Spinal cord (tissue), 10 donors: ENCODE measurements around the gene EXOC6B. TPM values are rescaled to one million over a fixed set of nuclear protein-coding genes. Genes with fewer than 3 reads are reported as not detected.
"Not testable (repeated sequence)": the region's sequence is repeated elsewhere in the genome, so short reads cannot be mapped to it uniquely, and the experiment has no call there.

Experiments
- DNase-seq, 6 donors: peaks; one replicate each; pipeline versions ENCODE4 v3.0.0 to v3.0.0-alpha.2; 2013 to 2015; ENCODE audit warnings: low spot score in 6 of 6, low read depth in 4 of 6
- H3K27ac ChIP-seq: one replicate; pipeline ENCODE4 v1.5.1; 2013; ENCODE audit warnings: low read depth, low read length, control low read depth
- H3K27me3 ChIP-seq: one replicate; pipeline ENCODE4 v1.6.1; 2013; ENCODE audit warnings: low read length; ENCODE audit not compliant: control insufficient read depth, insufficient read depth
- H3K36me3 ChIP-seq: one replicate; pipeline ENCODE4 v1.6.1; 2013; ENCODE audit warnings: low read length; ENCODE audit not compliant: control insufficient read depth, insufficient read depth
- H3K4me1 ChIP-seq: one replicate; pipeline ENCODE4 v1.6.1; 2013; ENCODE audit warnings: low read length; ENCODE audit not compliant: control insufficient read depth, insufficient read depth
- H3K4me3 ChIP-seq: one replicate; pipeline ENCODE4 v1.5.1; 2013; ENCODE audit warnings: low read depth, low read length, control low read depth
- H3K9me3 ChIP-seq: one replicate; pipeline ENCODE4 v1.6.1; 2013; ENCODE audit warnings: low read length; ENCODE audit not compliant: control insufficient read depth, insufficient read depth
- WGBS: methylation state at CpG from one replicate; pipeline ENCODE4 v1.1.5; 2013; ENCODE audit warnings: missing lambda C conversion rate; ENCODE audit not compliant: insufficient coverage; 5-methylcytosine and 5-hydroxymethylcytosine counted together
- polyA plus RNA-seq, 2 donors: library from polyadenylated mRNA; unstranded; fragments of 120-200 nt; gene quantifications; one replicate each; pipeline ENCODE4 v1.2.1, GENCODE V29; 2013; ENCODE audit not compliant: insufficient read length in 2 of 2
- total RNA-seq, 2 donors: library from RNA; depleted of rRNA in 1 of 2; stranded (reverse); fragments of 120-200 nt in 1 of 2; fragments of >200 nt in 1 of 2; gene quantifications; one replicate each; pipeline versions ENCODE4 v1.2.3 to v1.2.4, GENCODE V29; 2013 to 2014
- donor health status: healthy.

The EXOC6B gene
- total and polyA plus RNA-seq, 4 donors = 29.4 to 76.8 (median 38.0) TPM

GRCh38 chr2:72576861-72577260, 249.0 kb downstream of the EXOC6B start:
- Histone ChIP-seq H3K27me3 (no peaks in the 10 kb centered on the region), H3K27ac (peak overlapping the region; percentile 53), H3K4me1 (no peaks in the 10 kb centered on the region), H3K36me3 (no peaks in the 10 kb centered on the region), H3K9me3 (no peaks in the 10 kb centered on the region), H3K4me3 (no peak overlapping the region)
- DNase-seq = no peak

GRCh38 chr2:72576459-72576858, 249.4 kb downstream of the EXOC6B start:
- H3K36me3 ChIP-seq = no peaks in the 10 kb centered on the region
- peak overlapping the region; percentile 53 for H3K27ac ChIP-seq
- DNase-seq = no peak
- no peaks in the 10 kb centered on the region for H3K27me3 ChIP-seq
- H3K9me3 ChIP-seq = no peaks in the 10 kb centered on the region
- no CpG with 5 or more reads among the region's 2 CpGs for WGBS
- no peaks in the 10 kb centered on the region for H3K4me1 ChIP-seq
- no peak overlapping the region for H3K4me3 ChIP-seq

GRCh38 chr2:72574886-72575285, 250.9 kb downstream of the EXOC6B start:
- WGBS = 100% methylated on average over 1 of the region's 3 CpGs
- no peaks in the 10 kb centered on the region for H3K36me3 ChIP-seq

GRCh38 chr2:72573232-72573631, 252.6 kb downstream of the EXOC6B start:
- no peak for DNase-seq
- H3K9me3 ChIP-seq = no peaks in the 10 kb centered on the region
- no CpG with 5 or more reads among the region's 1 CpG for WGBS
- H3K4me1 ChIP-seq = no peaks in the 10 kb centered on the region
- H3K27ac ChIP-seq = no peak overlapping the region
- H3K4me3 ChIP-seq = no peak overlapping the region
- no peaks in the 10 kb centered on the region for H3K36me3 ChIP-seq
- H3K27me3 ChIP-seq = no peaks in the 10 kb centered on the region

More at GRCh38 chr2:72574886-72575285, 250.9 kb downstream of the EXOC6B start:
- Histone ChIP-seq H3K27ac (no peak overlapping the region), H3K9me3 (no peaks in the 10 kb centered on the region), H3K4me3 (no peak overlapping the region), H3K27me3 (no peaks in the 10 kb centered on the region), H3K4me1 (no peaks in the 10 kb centered on the region)
- no peak for DNase-seq

GRCh38 chr2:72572501-72572900, 253.3 kb downstream of the EXOC6B start:
- H3K27me3 ChIP-seq = no peaks in the 10 kb centered on the region
- H3K4me1 ChIP-seq = no peaks in the 10 kb centered on the region
- H3K9me3 ChIP-seq = no peaks in the 10 kb centered on the region
- H3K4me3 ChIP-seq = no peak overlapping the region
- H3K27ac ChIP-seq = no peak overlapping the region
- no CpG with 5 or more reads among the region's 2 CpGs for WGBS
- peak in 1 of 6 donors; percentile 31 for DNase-seq
- H3K36me3 ChIP-seq = no peaks in the 10 kb centered on the region

- no peak overlapping the region for H3K4me3 ChIP-seq
- no peaks in the 10 kb centered on the region for H3K4me1 ChIP-seq
- H3K27ac ChIP-seq = no peak overlapping the region
- WGBS = no CpG with 5 or more reads among the region's 1 CpG
- H3K27me3 ChIP-seq = no peaks in the 10 kb centered on the region
- no peaks in the 10 kb centered on the region for H3K36me3 ChIP-seq
- no peaks in the 10 kb centered on the region for H3K9me3 ChIP-seq
- no peak for DNase-seq
Measured at GRCh38 chr2:72570413-72570812, 255.4 kb downstream of the EXOC6B start.

- no peak overlapping the region for H3K4me3 ChIP-seq
- H3K27me3 ChIP-seq = no peaks in the 10 kb centered on the region
- no peak overlapping the region for H3K27ac ChIP-seq
- DNase-seq = no peak
- no peaks in the 10 kb centered on the region for H3K4me1 ChIP-seq
- no CpG with 5 or more reads among the region's 4 CpGs for WGBS
- no peaks in the 10 kb centered on the region for H3K9me3 ChIP-seq
- no peaks in the 10 kb centered on the region for H3K36me3 ChIP-seq
Measured at GRCh38 chr2:72562451-72563153, 263.2 kb downstream of the EXOC6B start.

GRCh38 chr2:72561621-72562318, 264.1 kb downstream of the EXOC6B start:
- H3K27ac ChIP-seq = peak overlapping the region; percentile 21
- H3K27me3 ChIP-seq = no peaks in the 10 kb centered on the region
- no peaks in the 10 kb centered on the region for H3K4me1 ChIP-seq
- no peak overlapping the region for H3K4me3 ChIP-seq
- 86% methylated on average over 1 of the region's 4 CpGs for WGBS
- DNase-seq = peak in 1 of 6 donors; percentile 17
- no peaks in the 10 kb centered on the region for H3K36me3 ChIP-seq
- H3K9me3 ChIP-seq = no peaks in the 10 kb centered on the region

- Histone ChIP-seq H3K9me3 (peaks cover 4% of the 10 kb centered on the region), H3K4me3 (no peak overlapping the region), H3K27me3 (no peaks in the 10 kb centered on the region), H3K4me1 (no peaks in the 10 kb centered on the region), H3K36me3 (no peaks in the 10 kb centered on the region), H3K27ac (no peak overlapping the region)
- 75% methylated on average over 1 of the region's 1 CpG for WGBS
- DNase-seq = no peak
Measured at GRCh38 chr2:72555943-72556342, 269.9 kb downstream of the EXOC6B start.

GRCh38 chr2:72555363-72555762, 270.5 kb downstream of the EXOC6B start:
- not testable (repeated sequence) for H3K27me3 ChIP-seq, H3K9me3 ChIP-seq
- WGBS = 100% methylated on average over 1 of the region's 1 CpG

More at GRCh38 chr2:72555363-72555762, 270.5 kb downstream of the EXOC6B start:
- H3K4me3 ChIP-seq, H3K36me3 ChIP-seq, H3K27ac ChIP-seq, DNase-seq, H3K4me1 ChIP-seq: not testable (repeated sequence)
